Transverse colon (tissue), 3 donors: Measurements from ENCODE around the gene MRPL19.

Source experiments
- CTCF ChIP-seq, 5 experiments: fragments of 200-600 bp in 3 of 5; fragments of 450-650 bp in 2 of 5; sonication (generic) in 3 of 5; IDR thresholded peaks; 1 replicate in 2 of 5; 2 replicates in 3 of 5; pipeline ENCODE4 v1.5.1; 2016 to 2017; ENCODE audit warnings: antibody characterized with exemption in 5 of 5, inconsistent platforms in 3 of 5, mild to moderate bottlenecking in 2 of 5, moderate library complexity in 1 of 5
- EP300 ChIP-seq: sonication (generic); formaldehyde crosslinking; IDR thresholded peaks from one replicate; pipeline ENCODE4 v1.6.1; 2017; ENCODE audit warnings: antibody characterized with exemption, low read depth
- POLR2A ChIP-seq: fragments of 450-650 bp; IDR thresholded peaks from one replicate; pipeline ENCODE4 v1.6.1; 2016; ENCODE audit warnings: antibody characterized with exemption, mild to moderate bottlenecking, moderate library complexity

- TF ChIP-seq CTCF (IDR thresholded peaks at IDR 0.05) (no peak), POLR2A (no peak), EP300 (no peak)
These were observed 5.0 kb upstream of the MRPL19 start for GRCh38 chr2:75641587-75641986.
